Neuronal stem cell (in vitro differentiated cells): ENCODE data around the gene MECP2.

ENCODE experiments used
- DNase-seq: peaks from one replicate; pipeline ENCODE4 v3.0.0-alpha.2; 2013; ENCODE audit warnings: low spot score
- H2AFZ ChIP-seq: one replicate; pipeline ENCODE4 v1.6.1; 2013; ENCODE audit warnings: mild to moderate bottlenecking, low read length, inconsistent platforms
- H2AK5ac ChIP-seq: 2 replicates; pipeline ENCODE4 v1.6.1; 2013; ENCODE audit warnings: low read depth, mild to moderate bottlenecking, inconsistent platforms, low read length, moderate library complexity, mixed read lengths
- H2BK120ac ChIP-seq: 2 replicates; pipeline ENCODE4 v1.6.1; 2013; ENCODE audit warnings: low read depth, mild to moderate bottlenecking, inconsistent platforms, low read length, moderate library complexity, mixed read lengths
- H2BK12ac ChIP-seq: one replicate; pipeline ENCODE4 v1.6.1; 2013; ENCODE audit warnings: low read length, inconsistent platforms
- H2BK15ac ChIP-seq: 2 replicates; pipeline ENCODE4 v1.6.1; 2013; ENCODE audit warnings: mild to moderate bottlenecking, low read length, inconsistent platforms, mixed read lengths
- H2BK5ac ChIP-seq: one replicate; pipeline ENCODE4 v1.6.1; 2013; ENCODE audit warnings: inconsistent platforms, mild to moderate bottlenecking, low read length, moderate library complexity
- H3K14ac ChIP-seq: one replicate; pipeline ENCODE4 v1.6.1; 2013; ENCODE audit warnings: low read length, inconsistent platforms
- H3K18ac ChIP-seq: 2 replicates; pipeline ENCODE4 v1.6.1; 2013; ENCODE audit warnings: low read length, inconsistent platforms
- H3K23ac ChIP-seq: 2 replicates; pipeline ENCODE4 v1.6.1; 2013; ENCODE audit warnings: low read depth, mild to moderate bottlenecking, mixed read lengths, low read length, inconsistent platforms; ENCODE audit not compliant: poor library complexity
- H3K27ac ChIP-seq: replicated peaks from 3 replicates; pipeline ENCODE4 v1.5.1; 2013; ENCODE audit warnings: low read length, inconsistent platforms
- H3K27me3 ChIP-seq, 3 experiments: 2 replicates each; pipeline ENCODE4 v1.6.1; 2013; ENCODE audit warnings: low read length in 3 of 3, mild to moderate bottlenecking in 2 of 3, inconsistent platforms in 1 of 3, low read depth in 1 of 3, mixed read lengths in 1 of 3, moderate library complexity in 1 of 3; ENCODE audit not compliant: control insufficient read depth in 3 of 3, insufficient read depth in 3 of 3
- H3K36me3 ChIP-seq, 2 donors: replicated peaks in 1 of 2; 2 replicates each; pipeline ENCODE4 v1.6.1; 2013; ENCODE audit warnings: low read length in 2 of 2; ENCODE audit not compliant: control insufficient read depth in 2 of 2, insufficient read depth in 2 of 2
- H3K4ac ChIP-seq: 2 replicates; pipeline ENCODE4 v1.6.1; 2013; ENCODE audit warnings: inconsistent platforms, mild to moderate bottlenecking, low read length, moderate library complexity
- H3K4me1 ChIP-seq, 2 donors: 1 replicate in 1 of 2; 2 replicates in 1 of 2; pipeline ENCODE4 v1.6.1; 2013; ENCODE audit warnings: low read length in 2 of 2, low read depth in 1 of 2; ENCODE audit not compliant: control insufficient read depth in 2 of 2, insufficient read depth in 1 of 2
- H3K4me2 ChIP-seq: one replicate; pipeline ENCODE4 v1.6.1; 2013; ENCODE audit warnings: mild to moderate bottlenecking, low read length, inconsistent platforms; ENCODE audit not compliant: insufficient read depth, poor library complexity, severe bottlenecking
- H3K4me3 ChIP-seq, 2 donors: 2 replicates each; pipeline ENCODE4 v1.5.1; 2013; ENCODE audit warnings: low read length in 2 of 2, mild to moderate bottlenecking in 2 of 2, inconsistent platforms in 1 of 2, moderate library complexity in 1 of 2
- H3K79me1 ChIP-seq: one replicate; pipeline ENCODE4 v1.6.1; 2013; ENCODE audit warnings: low read depth, mild to moderate bottlenecking, inconsistent platforms, low read length, moderate library complexity
- H3K9ac ChIP-seq: one replicate; pipeline ENCODE4 v1.6.1; 2013; ENCODE audit warnings: mild to moderate bottlenecking, low read depth, low read length, inconsistent platforms; ENCODE audit not compliant: poor library complexity
- H3K9me3 ChIP-seq, 2 donors: replicated peaks in 1 of 2; 2 replicates each; pipeline versions ENCODE3 to v1.6.1; 2013; ENCODE audit warnings: low read length in 2 of 2, mild to moderate bottlenecking in 2 of 2, inconsistent platforms in 1 of 2, low read depth in 1 of 2, mixed read lengths in 1 of 2, moderate library complexity in 1 of 2; ENCODE audit not compliant: control insufficient read depth in 2 of 2, insufficient read depth in 1 of 2
- H4K8ac ChIP-seq: one replicate; pipeline ENCODE4 v1.6.1; 2013; ENCODE audit warnings: low read depth, mild to moderate bottlenecking, inconsistent platforms, low read length, moderate library complexity
- H4K91ac ChIP-seq: one replicate; pipeline ENCODE4 v1.6.1; 2013; ENCODE audit warnings: low read length, low read depth, mild to moderate bottlenecking, inconsistent platforms; ENCODE audit not compliant: poor library complexity
- WGBS, 2 donors: extraction: QIAGEN DNeasy Blood & Tissue Kit; methylation state at CpG; one replicate each; pipeline ENCODE4 v1.1.7; 2013; ENCODE audit warnings: missing lambda C conversion rate in 2 of 2, mixed read lengths in 1 of 2; ENCODE audit not compliant: insufficient read length in 2 of 2, insufficient replicate concordance in 1 of 2; ENCODE audit errors: extremely low coverage in 2 of 2; 5-methylcytosine and 5-hydroxymethylcytosine counted together

Gene MECP2

DNA sequence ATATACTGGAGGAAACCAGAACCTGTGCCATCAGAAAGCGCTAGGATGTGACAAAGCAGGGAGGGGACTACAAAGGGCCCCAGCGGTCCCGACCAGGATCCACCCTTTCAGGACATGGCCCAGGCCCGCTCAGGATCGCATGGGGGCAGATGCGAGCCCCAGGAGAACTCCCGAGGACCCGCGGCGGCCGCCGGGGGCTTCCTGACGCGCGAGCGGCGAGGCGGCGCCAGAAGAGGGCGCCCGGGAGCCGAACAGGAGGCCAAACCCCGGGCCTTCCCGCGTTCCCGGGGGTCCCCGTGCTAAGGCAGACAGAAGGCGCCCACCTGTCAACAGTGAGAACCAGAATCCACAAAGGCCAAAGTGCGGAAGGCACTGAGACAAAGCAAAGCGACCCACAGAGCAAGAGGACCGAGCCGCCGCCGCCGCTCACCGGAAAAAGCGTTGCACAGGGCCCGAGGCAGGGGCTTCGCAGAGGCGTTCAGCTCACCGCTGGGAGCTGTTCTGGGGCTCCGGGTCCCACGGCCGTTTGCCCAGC lies 39.2 kb upstream of the MECP2 start:
- Histone ChIP-seq H2BK120ac (no peak overlapping the region), H2AK5ac (no peak overlapping the region), H3K9ac (no peak overlapping the region), H2BK12ac (no peak overlapping the region), H3K14ac (no peak overlapping the region), H2BK5ac (no peak overlapping the region), H3K4ac (no peak overlapping the region), H3K4me1 (no peaks in the 10 kb centered on the region), H3K27me3 (peaks cover 0 to 76% (median 0%) of the 10 kb centered on the region in 3 experiments), H2AFZ (peak overlapping the region; percentile 99), H4K8ac (no peak overlapping the region), H3K4me2 (peak overlapping the region; percentile 2), H2BK15ac (no peak overlapping the region), H3K9me3 (no peaks in the 10 kb centered on the region), H3K18ac (no peak overlapping the region), H3K23ac (no peak overlapping the region), H3K36me3 (no peaks in the 10 kb centered on the region), H4K91ac (no peak overlapping the region), H3K27ac (no peak overlapping the region), H3K4me3 (peak overlapping the region in 1 of 2 donors; percentile 39), H3K79me1 (no peaks in the 10 kb centered on the region)
- WGBS, 2 donors: no CpG with 5 or more reads among the region's 44 CpGs
- DNase-seq: peak; percentile 73

DNA sequence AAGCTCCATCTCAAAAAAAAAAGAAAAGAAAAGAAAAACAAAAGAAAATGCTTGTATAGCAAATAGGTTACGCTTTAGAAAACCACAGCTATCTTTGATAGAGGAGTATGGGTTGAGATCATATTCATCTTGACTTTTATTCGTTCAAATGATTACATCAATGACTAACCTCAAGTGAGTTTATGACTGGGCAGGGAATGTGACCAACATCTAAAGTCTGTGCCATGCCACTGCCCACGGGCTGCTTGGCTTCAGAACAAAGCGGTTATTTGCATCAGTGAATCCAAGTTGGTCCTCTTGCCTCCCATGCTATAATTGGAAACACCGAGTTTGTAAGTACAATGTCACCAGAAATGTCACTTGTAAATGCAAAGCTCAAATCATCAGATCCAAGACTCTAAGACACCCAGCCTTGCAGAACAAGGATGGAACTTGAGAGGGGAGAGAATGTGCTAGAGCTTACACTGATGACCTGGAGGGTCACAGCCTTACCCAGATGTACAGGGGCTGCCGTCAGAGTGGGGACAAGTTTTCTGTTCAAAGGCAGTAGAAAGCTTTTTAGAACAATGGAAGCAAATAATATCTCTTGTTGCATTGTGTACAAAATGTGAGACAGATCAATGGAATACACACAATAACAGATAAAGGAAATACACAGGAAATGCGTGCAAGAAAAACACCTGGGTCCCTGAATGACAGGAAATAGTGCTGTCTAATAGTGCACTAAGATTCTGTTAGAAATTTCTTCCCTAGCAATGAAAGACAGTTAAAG lies 38.1 kb upstream of the MECP2 start:
- Histone ChIP-seq H3K23ac (no peak overlapping the region), H3K4me3 (no peak overlapping the region), H2BK12ac (no peak overlapping the region), H3K18ac (no peak overlapping the region), H4K8ac (no peak overlapping the region), H3K27me3 (peaks cover 0 to 67% (median 0%) of the 10 kb centered on the region in 3 experiments), H2BK15ac (no peak overlapping the region), H3K4ac (no peak overlapping the region), H3K79me1 (no peaks in the 10 kb centered on the region), H3K9me3 (no peaks in the 10 kb centered on the region), H3K36me3 (no peaks in the 10 kb centered on the region), H2AK5ac (no peak overlapping the region), H2AFZ (no peak overlapping the region), H4K91ac (no peak overlapping the region), H3K27ac (no peak overlapping the region), H3K9ac (no peak overlapping the region), H3K4me1 (no peaks in the 10 kb centered on the region), H2BK120ac (no peak overlapping the region), H3K14ac (no peak overlapping the region), H3K4me2 (no peak overlapping the region), H2BK5ac (no peak overlapping the region)
- DNase-seq: no peak
- no CpG with 5 or more reads among the region's 7 CpGs for WGBS, 2 donors

DNA sequence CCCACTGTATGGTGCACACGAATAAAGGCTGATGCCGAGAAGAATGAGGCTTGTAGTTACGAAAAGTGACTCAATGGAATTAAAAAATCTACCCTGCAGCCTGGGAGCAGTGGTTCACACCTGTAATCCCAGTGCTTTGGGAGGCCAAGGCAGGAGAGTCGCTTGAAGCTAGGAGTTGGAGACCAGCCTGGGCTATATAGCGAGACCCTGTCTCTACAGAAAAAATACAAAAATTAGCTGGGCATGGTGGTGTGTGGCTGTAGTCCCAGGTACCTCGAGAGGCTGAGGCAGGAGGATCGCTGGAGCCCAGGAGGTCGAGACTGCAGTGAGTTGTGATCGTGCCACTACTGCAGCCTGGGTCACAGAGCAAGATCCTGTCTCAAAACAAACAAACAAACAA lies 34.8 kb upstream of the MECP2 start:
- H3K23ac ChIP-seq: no peak overlapping the region
- H4K8ac ChIP-seq: no peak overlapping the region
- no peak overlapping the region for H3K14ac ChIP-seq
- no peaks in the 10 kb centered on the region for H3K9me3 ChIP-seq
- H3K36me3 ChIP-seq: no peaks in the 10 kb centered on the region
- no peak overlapping the region for H3K18ac ChIP-seq
- H3K27me3 ChIP-seq: peaks cover 0 to 39% (median 0%) of the 10 kb centered on the region in 3 experiments
- no peak overlapping the region for H3K27ac ChIP-seq
- no CpG with 5 or more reads among the region's 9 CpGs for WGBS, 2 donors
- no peaks in the 10 kb centered on the region for H3K79me1 ChIP-seq
- H2AFZ ChIP-seq: no peak overlapping the region
- no peak overlapping the region for H2BK5ac ChIP-seq
- no peak overlapping the region for H2BK12ac ChIP-seq
- H2BK120ac ChIP-seq: no peak overlapping the region
- DNase-seq: no peak
- H3K4me2 ChIP-seq: no peak overlapping the region
- no peak overlapping the region for H2AK5ac ChIP-seq
- H2BK15ac ChIP-seq: no peak overlapping the region
- no peak overlapping the region for H3K4me3 ChIP-seq
- H3K4ac ChIP-seq: no peak overlapping the region
- H3K4me1 ChIP-seq: no peaks in the 10 kb centered on the region
- no peak overlapping the region for H4K91ac ChIP-seq
- H3K9ac ChIP-seq: no peak overlapping the region

DNA sequence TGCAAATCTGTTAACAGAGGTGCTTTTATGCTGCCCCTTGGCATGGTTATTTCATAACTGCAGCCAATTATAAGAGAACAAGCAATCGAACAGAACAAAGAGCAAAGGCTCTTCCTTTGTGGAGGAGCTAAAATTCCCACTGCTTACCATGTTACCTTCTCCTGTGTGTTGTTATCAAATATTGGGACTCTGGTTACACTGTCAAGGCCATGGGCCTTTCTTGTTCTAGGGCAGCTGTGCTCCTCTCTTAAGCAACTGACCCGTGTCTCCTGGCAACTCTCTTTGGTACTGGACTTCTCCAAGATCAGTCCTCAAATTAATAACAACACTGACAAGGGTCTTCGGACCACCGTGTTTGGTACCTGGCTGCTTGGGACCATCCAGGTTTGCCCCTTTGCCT lies 34.4 kb upstream of the MECP2 start:
- Histone ChIP-seq H3K4me1 (no peaks in the 10 kb centered on the region), H2BK120ac (no peak overlapping the region), H2BK12ac (no peak overlapping the region), H3K27me3 (peaks cover 0 to 35% (median 0%) of the 10 kb centered on the region in 3 experiments), H2BK5ac (no peak overlapping the region), H3K27ac (no peak overlapping the region), H4K91ac (no peak overlapping the region), H2AFZ (no peak overlapping the region), H3K4me3 (no peak overlapping the region), H2AK5ac (no peak overlapping the region), H3K4ac (no peak overlapping the region), H3K14ac (no peak overlapping the region), H3K79me1 (no peaks in the 10 kb centered on the region), H3K4me2 (no peak overlapping the region), H4K8ac (no peak overlapping the region), H3K18ac (no peak overlapping the region), H3K9me3 (no peaks in the 10 kb centered on the region), H3K36me3 (no peaks in the 10 kb centered on the region), H3K9ac (no peak overlapping the region), H2BK15ac (no peak overlapping the region), H3K23ac (no peak overlapping the region)
- WGBS, 2 donors: no CpG with 5 or more reads among the region's 4 CpGs
- no peak for DNase-seq
